Measurements from ENCODE around the gene LAMB2. TPM values are rescaled to one million over a fixed set of nuclear protein-coding genes. Genes with fewer than 3 reads are reported as not detected.

The LAMB2 gene
- not detected for polyA plus RNA-seq (2012; ENCODE audit: missing spikeins)

DNA sequence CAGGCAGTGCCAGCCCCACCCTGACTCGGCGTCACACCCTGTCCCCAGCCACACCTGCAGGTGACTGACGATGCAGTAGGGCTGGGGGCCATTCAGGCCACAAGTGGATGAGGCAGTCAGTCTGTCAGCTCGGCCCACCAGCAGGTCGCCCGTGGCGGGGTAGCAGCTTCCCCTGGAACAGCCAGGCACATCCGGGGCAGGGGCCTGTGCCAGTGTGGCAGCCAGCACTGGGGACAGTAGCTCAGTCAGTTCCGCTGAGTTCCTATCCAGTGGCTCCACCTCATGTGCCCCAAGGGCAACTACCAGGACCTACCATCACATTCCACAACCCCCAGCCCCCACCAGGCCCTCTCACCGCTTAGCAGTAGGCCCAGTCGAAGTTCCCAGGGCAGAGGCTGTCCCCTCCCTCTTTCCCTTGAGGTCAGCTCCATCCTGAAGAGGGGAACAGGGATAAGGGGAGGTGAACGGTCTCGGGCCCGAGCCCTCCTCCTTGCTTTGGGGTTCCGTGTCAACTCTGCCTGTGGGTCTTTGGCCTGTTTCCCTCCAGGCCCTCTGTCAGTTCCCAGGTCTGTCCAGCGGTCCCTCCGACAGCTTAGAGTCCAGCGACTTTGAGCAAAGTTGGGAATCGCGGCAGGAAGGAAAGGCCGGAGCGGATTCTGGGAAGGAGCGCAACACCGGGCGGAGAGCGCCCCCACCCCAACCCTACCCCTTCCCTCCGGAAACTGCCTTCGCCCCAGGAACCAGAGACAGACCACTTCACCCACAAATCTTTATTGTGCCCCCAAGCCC is at the start of gene LAMB2:
Gene LAMB2 (minus strand): TSS at position 614 of the 789 bp plus-strand sequence. CDS start 183 bp downstream, at position 431.
- TF ChIP-seq TAF1 (IDR thresholded peaks at IDR 0.05; ENCODE audit: borderline replicate concordance, low read depth, low read length) (no peak), POLR2A (IDR thresholded peaks at IDR 0.05; ENCODE audit: low read depth, low read length) (no peak), POLR2AphosphoS5 (IDR thresholded peaks at IDR 0.05; ENCODE audit: low read depth, low read length) (no peak)
- no peak for FAIRE-seq
- no peak for DNase-seq (ENCODE audit: insufficient read length)

- FAIRE-seq = no peak
- no peak for DNase-seq (ENCODE audit: insufficient read length)
- TF ChIP-seq TAF1 (IDR thresholded peaks at IDR 0.05; ENCODE audit: borderline replicate concordance, low read depth, low read length) (no peak), POLR2AphosphoS5 (IDR thresholded peaks at IDR 0.05; ENCODE audit: low read depth, low read length) (no peak), POLR2A (IDR thresholded peaks at IDR 0.05; ENCODE audit: low read depth, low read length) (no peak)
Measured at GRCh38 chr3:49181351-49181750, 48.5 kb upstream of the LAMB2 start.

DNA sequence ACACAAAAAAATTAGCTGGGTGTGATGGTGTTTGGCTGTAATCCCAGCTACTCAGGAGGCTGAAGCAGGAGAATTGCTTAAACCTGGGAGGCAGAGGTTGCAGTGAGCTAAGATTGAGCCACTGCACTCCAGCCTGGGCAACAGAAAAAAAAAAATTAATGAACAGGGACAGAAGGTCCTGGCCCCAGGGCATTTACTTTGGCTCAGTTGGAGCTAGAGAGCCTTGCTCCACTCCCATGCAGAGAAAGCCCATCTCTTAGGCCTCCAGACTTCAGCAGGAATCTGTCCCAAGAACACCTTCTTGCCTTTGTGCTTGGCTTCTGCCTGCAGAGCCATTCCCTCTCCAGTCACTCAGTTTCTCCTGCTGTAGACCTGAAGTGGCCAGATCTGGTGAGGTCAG is 47.3 kb upstream of the LAMB2 start:
- TF ChIP-seq POLR2A (IDR thresholded peaks at IDR 0.05; ENCODE audit: low read depth, low read length) (no peak), POLR2AphosphoS5 (IDR thresholded peaks at IDR 0.05; ENCODE audit: low read depth, low read length) (no peak), TAF1 (IDR thresholded peaks at IDR 0.05; ENCODE audit: borderline replicate concordance, low read depth, low read length) (no peak)
- DNase-seq (ENCODE audit: insufficient read length) (no peak), FAIRE-seq (no peak)

DNA sequence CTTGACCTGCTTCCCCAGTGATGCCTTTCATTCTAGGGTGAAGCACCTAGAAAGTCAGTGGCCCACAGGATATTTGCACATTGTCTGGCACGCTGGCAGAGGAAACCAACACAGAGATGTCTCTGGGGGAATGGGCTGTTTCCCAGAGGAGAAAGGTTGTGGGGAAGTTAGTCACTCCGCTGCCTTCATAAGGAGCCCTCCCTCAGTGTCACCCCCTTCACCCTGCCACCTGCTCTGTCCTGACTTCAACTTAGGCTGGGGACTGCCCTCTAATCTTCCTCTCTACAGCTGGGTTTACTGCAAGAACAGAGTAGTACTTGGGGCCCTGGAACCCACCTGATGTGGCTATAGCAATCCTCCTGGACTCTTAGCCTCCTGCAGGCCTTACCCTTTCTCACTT is 44.2 kb upstream of the LAMB2 start:
- DNase-seq (ENCODE audit: insufficient read length) (no peak), FAIRE-seq (no peak)
- TF ChIP-seq TAF1 (IDR thresholded peaks at IDR 0.05; ENCODE audit: borderline replicate concordance, low read depth, low read length) (no peak), POLR2A (IDR thresholded peaks at IDR 0.05; ENCODE audit: low read depth, low read length) (no peak), POLR2AphosphoS5 (IDR thresholded peaks at IDR 0.05; ENCODE audit: low read depth, low read length) (no peak)

DNA sequence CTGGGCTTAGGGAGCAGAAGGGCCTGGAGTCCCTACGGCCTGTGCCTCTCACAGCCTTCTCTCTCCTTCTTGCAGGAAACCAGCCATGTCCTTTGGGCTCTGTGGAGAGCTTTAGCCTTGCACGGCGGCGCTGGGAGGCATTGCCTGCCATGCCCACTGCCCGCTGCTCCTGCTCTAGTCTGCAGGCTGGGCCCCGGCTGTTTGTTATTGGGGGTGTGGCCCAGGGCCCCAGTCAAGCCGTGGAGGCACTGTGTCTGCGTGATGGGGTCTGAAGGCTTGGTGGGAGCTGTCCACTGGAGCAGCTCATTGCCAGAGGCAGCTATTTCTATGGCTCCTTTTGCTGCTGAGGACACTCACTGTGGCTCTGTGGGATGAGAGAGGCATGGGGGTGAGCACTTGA is 42.7 kb upstream of the LAMB2 start:
- TF ChIP-seq POLR2AphosphoS5 (IDR thresholded peaks at IDR 0.05; ENCODE audit: low read depth, low read length) (no peak), POLR2A (IDR thresholded peaks at IDR 0.05; ENCODE audit: low read depth, low read length) (no peak), TAF1 (IDR thresholded peaks at IDR 0.05; ENCODE audit: borderline replicate concordance, low read depth, low read length) (no peak)
- DNase-seq (ENCODE audit: insufficient read length) (no peak), FAIRE-seq (no peak)

- DNase-seq (ENCODE audit: insufficient read length) = no peak
- no peak for FAIRE-seq
- TF ChIP-seq POLR2AphosphoS5 (IDR thresholded peaks at IDR 0.05; ENCODE audit: low read depth, low read length) = no peak
- TF ChIP-seq TAF1 (IDR thresholded peaks at IDR 0.05; ENCODE audit: borderline replicate concordance, low read depth, low read length) = no peak
- no peak for TF ChIP-seq POLR2A (IDR thresholded peaks at IDR 0.05; ENCODE audit: low read depth, low read length)
Measured at GRCh38 chr3:49174397-49174985, 41.6 kb upstream of the LAMB2 start.

GRCh38 chr3:49173792-49174170 is 40.9 kb upstream of the LAMB2 start:
- no peak for DNase-seq (ENCODE audit: insufficient read length)
- FAIRE-seq = no peak

GRCh38 chr3:49173116-49173791 is 40.4 kb upstream of the LAMB2 start:
- DNase-seq (ENCODE audit: insufficient read length) = no peak

More at GRCh38 chr3:49173792-49174170, 40.9 kb upstream of the LAMB2 start:
- no peak for TF ChIP-seq POLR2AphosphoS5 (IDR thresholded peaks at IDR 0.05; ENCODE audit: low read depth, low read length)
- no peak for TF ChIP-seq TAF1 (IDR thresholded peaks at IDR 0.05; ENCODE audit: borderline replicate concordance, low read depth, low read length)
- no peak for TF ChIP-seq POLR2A (IDR thresholded peaks at IDR 0.05; ENCODE audit: low read depth, low read length)

DNA sequence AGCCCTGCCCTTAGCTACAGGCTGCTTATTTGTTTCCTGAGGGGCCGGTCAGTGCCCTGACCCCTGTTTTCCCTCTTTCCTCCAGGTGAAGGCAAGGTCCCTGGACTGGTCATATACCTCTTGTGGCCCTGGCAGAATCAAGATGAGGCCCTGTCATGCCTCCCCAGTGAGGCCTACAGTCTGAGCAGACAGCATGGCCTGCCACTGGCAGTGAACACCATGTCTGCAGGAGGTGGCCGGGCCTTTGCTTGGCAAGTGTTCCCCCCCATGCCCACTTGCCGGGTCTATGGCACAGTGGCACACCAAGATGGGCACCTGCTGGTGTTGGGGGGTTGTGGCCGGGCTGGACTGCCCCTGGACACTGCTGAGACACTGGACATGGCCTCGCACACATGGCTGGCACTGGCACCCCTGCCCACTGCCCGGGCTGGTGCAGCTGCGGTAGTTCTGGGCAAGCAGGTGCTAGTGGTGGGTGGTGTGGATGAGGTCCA is 39.7 kb upstream of the LAMB2 start:
- DNase-seq (ENCODE audit: insufficient read length) (no peak), FAIRE-seq (no peak)
- TF ChIP-seq POLR2AphosphoS5 (IDR thresholded peaks at IDR 0.05; ENCODE audit: low read depth, low read length) (no peak), TAF1 (IDR thresholded peaks at IDR 0.05; ENCODE audit: borderline replicate concordance, low read depth, low read length) (no peak), POLR2A (IDR thresholded peaks at IDR 0.05; ENCODE audit: low read depth, low read length) (no peak)

More at GRCh38 chr3:49173116-49173791, 40.4 kb upstream of the LAMB2 start:
- FAIRE-seq = no peak
- TF ChIP-seq POLR2A (IDR thresholded peaks at IDR 0.05; ENCODE audit: low read depth, low read length) = no peak
- no peak for TF ChIP-seq TAF1 (IDR thresholded peaks at IDR 0.05; ENCODE audit: borderline replicate concordance, low read depth, low read length)
- TF ChIP-seq POLR2AphosphoS5 (IDR thresholded peaks at IDR 0.05; ENCODE audit: low read depth, low read length) = no peak

DNA sequence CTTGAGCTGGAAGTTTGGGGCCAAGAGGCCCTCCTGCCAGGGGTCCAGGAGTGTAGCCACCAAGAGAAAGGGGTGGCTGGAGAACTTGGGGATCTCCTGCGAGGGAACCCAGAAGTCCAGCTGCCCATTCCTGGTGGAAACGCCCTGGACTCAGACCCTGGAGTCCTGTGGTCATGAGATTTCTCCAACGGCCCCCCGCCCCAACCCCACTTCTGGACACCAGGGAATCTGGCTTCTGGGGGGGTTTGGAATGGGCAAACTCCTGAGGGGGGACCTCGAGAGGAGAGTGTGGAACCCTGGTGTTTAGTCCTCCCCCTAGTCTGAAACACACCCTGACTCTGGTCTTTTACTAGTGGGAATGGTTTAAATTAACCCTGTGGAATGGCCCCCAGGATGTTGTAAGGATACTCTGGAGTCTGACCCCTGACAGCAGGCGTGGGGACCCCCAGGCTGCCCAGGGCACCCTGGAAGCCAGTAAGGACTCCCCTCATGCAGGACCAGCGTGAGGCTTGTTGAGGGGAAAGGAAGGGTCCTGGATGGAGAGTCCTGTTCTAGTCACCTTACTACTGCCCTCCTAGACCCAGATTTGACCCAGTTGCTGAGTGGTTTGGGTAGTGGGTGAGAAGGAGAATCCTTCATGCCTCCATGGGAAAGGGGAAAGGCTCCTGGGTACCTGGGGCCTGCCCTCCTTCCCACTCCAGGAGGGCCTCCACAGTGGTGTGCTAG is 39.1 kb upstream of the LAMB2 start:
- TF ChIP-seq TAF1 (IDR thresholded peaks at IDR 0.05; ENCODE audit: borderline replicate concordance, low read depth, low read length) (no peak), POLR2A (IDR thresholded peaks at IDR 0.05; ENCODE audit: low read depth, low read length) (no peak), POLR2AphosphoS5 (IDR thresholded peaks at IDR 0.05; ENCODE audit: low read depth, low read length) (no peak)
- DNase-seq (ENCODE audit: insufficient read length) (no peak), FAIRE-seq (no peak)
